ENCODE data around the gene TTBK2.

- TF ChIP-seq SPI1 (IDR thresholded peaks at IDR 0.05; ENCODE audit: borderline replicate concordance, insufficient read depth, low read depth, low read length) (no peak), REST (IDR thresholded peaks at IDR 0.05; ENCODE audit: low read depth, low read length) (no peak), CTCF (IDR thresholded peaks at IDR 0.05 in 2 of 3, conservative IDR thresholded peaks at IDR 0.05 in 1 of 3; ENCODE audit: control insufficient read depth in 2 of 3, extremely low read depth in 1 of 3, insufficient read depth in 1 of 3, low read depth in 3 of 3, low read length in 3 of 3) (no peak), MYC (IDR thresholded peaks at IDR 0.05; ENCODE audit: insufficient read depth, insufficient read length, insufficient replicate concordance, low read length, severe bottlenecking) (no peak), SREBF2 (IDR thresholded peaks at IDR 0.05; ENCODE audit: low read length) (no peak)
These were observed 148.4 kb downstream of the TTBK2 start for GRCh38 chr15:42772144-42772543.
